IPS-NIHi11 (cell line): ENCODE results near the gene TARM1.
A peak's percentile ranks its signal among the peaks of the same experiment; 100 is the strongest.
"Not testable (repeated sequence)": the region's sequence is repeated elsewhere in the genome, so short reads cannot be mapped to it uniquely, and the experiment has no call there.

Source experiments
- DNase-seq: peaks from one replicate; pipeline ENCODE4 v3.0.0; 2012; ENCODE audit warnings: mixed read lengths, low spot score

Gene TARM1

DNA sequence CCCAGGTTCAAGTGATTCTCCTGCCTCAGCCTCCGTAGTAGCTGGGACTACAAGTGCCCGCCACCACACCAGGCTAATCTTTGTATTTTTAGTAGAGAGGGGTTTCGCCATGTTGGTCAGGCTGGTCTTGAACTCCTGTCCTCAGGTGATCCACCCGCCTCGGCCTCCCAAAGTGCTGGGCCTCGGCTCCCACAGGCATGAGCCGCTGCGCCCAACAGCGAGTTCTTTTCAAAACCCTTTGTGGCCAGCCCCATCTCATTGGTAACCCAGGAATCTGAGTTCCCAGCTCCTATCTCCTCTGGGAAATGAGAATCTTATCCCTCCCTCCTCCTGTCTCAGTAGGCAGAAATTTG, 18.7 kb upstream of the TARM1 start:
- not testable (repeated sequence) for DNase-seq

DNA sequence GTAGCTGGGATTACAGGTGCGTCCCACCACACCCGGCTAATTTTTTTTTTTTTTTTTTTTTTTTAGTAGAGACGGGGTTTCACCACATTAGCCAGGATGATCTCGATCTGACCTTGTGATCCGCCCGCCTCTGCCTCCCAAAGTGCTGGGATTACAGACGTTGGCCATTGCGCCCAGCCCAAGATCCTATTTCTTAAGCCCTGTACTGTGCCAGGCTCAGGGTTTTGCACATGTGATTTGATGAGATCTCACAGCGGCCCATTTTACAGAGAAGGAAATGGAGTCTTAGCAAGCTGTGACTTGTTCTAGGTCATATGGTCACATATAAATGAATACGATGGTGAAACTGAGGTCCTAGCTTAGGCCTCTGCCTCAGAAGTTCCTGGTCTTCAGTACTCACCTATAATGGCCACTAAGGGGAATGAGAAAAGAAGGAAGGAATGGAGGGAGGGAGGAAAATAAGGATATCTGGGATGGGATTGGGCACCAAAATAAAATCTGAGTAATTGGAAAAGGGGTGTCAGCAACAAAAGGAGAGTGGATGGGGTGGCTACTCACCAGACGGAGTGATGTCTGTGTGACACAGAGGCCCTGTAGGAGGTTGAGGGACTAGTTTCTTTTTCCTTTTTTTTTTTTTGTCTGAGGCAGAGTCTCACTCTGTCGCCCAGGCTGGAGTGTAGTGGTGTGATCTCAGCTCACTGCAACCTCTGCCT, 18.2 kb upstream of the TARM1 start:
- DNase-seq = no peak

DNA sequence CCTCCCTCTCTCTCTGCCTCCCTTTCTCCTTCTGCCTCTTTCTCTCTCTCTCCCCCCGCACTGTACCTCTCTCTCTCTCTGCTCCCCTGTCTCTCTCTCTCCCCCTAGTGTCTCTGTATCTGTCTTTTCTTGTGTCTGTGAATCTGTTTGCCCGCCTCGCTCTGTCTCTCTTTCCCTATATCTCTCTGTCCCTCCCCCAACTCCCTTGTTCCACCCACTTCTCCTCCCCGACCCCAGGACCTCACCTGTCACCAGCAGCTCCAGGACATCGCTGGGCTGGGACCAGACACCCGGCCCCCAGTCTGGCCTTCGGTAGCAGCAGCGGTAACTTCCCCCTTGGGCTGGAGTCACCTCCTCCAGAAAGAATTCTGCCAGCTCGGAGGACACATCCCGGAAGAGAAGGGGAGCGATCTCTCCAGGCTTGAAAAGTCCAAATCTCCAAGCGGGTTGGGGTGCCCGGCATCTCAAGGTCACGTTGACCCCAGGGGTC, 15.5 kb upstream of the TARM1 start:
- peak; percentile 27 for DNase-seq

DNA sequence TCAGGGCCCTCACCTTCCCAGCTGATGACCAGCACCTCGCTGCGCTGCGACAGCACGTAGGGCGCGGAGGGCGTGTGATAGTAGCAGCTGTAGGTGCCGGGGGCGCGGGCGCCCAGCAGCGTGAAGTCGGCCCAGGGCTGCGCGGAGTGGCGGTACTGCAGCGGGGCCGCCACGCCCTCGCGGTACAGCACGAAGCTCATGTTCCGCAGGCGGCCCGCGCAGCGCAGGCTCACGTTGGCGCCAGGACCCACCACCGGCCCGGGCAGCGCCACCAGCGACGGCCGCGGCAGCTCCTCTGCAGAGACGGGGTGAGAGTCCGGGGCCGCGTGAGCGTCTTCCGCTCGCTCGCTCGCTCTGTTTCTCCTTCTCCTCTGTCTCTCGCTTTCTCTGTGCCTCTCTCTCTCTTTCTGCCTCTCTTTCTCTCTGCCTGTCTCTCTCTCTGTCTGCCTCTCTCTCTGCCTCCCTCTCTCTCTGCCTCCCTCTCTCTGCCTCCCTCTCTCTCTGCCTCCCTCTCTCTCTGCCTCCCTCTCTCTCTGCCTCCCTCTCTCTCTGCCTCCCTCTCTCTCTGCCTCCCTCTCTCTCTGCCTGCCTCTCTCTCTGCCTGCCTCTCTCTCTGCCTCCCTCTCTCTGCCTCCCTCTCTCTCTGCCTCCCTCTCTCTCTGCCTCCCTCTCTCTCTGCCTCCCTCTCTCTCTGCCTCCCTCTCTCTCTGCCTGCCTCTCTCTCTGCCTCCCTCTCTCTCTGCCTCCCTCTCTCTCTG, 14.9 kb upstream of the TARM1 start:
- DNase-seq = peak; percentile 77

DNA sequence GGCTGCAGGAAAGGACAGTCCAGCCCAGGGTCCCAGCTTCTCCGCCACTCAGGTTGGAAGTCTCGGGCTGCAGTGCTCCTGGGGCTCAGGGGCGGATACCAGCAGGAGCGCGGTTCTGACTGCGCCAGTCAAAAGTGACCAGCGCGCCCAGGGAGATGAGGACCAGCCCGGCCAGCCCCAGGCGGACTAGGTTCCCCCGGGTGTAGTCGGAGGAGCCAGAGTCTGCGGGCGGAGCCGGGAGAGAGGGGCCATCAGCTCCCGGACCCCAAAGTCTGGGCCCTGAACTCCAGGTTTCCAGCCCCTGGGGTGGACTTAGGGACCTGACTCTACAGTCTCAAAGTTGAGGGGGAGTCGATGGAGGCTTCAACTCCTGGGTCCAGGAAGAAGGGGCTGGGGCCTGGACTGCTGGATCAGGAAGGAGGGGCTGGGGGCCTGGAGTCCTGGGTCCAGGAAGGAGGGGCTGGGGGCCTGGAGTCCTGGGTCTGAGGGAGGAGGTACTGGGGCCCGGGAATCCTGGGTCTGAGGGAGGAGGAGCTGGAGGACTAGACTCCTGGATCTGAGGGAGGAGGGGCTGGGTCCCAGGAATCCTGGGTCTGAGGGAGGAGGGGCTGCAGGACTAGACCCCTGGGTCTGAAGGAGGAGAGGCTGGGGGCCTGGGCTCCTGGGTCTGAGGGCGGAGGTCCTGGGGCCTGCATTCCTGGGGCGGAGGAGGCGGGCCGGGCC, 14.1 kb upstream of the TARM1 start:
- no peak for DNase-seq

DNA sequence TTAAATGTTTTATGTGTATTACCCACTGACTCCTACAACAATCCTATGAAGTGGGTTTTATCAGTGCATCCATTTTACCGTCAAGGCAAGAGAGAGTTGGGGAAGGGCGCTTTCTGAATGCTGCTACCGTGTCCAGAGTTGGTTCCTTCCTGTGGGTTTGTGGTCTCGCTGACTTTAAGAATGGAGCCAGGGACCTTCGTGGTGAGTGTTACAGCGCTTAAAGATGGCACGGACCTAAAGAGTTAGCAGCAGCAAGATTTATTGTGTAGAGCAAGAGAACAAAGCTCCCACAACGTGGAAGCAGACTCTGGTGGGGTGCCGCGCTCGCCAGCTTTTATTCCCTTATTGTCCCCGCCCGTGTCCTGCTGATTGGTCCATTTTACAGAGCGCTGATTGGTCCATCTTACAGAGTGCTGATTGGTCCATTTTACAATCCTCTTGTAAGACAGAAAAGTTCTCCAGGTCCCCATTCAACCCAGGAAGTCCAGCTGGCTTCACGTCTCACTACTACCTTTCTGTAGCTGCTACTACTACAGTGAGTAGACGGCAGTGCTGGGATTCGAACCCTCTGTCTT, 13.3 kb upstream of the TARM1 start:
- no peak for DNase-seq

DNA sequence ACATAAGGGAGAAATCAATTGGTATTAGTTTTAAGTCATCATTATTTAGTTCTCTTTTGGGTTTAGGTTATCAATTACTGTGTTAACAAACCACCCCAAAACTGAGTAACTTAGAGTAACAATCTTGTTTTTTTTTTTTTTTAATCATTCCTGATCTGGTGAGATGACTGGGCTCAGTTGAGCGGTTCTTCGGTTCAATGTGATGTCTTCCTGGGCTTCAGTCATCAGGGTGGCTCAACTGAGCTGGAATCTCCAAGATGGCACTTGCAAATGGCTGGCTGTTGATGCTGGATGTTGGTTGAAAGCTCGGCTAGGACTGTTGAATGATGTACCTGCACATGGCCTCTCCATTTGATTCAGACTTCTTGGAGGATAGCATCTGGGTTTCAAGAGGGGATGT, 3.2 kb upstream of the TARM1 start:
- DNase-seq = no peak

DNA sequence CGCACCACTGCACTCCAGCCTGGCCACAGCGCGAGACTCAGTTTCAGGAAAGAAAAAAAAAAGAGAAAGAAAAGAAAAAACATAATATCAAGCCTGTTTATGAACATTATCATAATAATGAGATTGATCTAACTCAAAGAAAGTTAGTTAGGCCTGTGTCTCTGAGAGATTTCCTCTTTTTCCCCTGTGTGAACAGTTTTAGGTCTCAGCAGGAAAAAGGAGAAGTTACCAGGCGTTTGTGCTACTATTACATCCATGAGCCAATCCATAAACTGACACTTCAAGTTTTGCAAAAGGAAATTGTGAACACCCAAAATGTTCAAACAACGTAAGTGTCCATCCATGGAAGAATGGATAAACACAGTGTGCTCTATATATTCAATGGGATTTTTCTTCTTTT, 3.8 kb downstream of the TARM1 start:
- no peak for DNase-seq

DNA sequence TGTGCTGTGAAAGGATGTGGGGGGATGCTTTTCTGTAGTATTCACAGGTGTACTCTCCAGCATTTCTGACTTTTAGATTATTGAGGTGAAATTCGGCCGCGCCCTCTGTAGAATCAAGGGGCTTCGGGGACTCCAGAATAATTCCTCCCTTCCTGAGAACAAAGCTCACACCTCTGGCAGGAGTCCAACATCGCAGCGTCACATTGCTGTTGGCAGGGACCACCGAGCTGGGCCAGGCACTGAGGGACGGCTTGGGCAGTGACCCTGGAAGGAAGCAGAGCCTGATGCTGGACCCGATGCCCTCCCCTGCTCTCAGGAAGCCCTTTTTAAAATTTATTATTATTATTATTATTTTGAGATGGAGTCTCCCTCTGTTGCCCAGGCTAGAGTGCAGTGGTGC, 6.3 kb downstream of the TARM1 start:
- no peak for DNase-seq

DNA sequence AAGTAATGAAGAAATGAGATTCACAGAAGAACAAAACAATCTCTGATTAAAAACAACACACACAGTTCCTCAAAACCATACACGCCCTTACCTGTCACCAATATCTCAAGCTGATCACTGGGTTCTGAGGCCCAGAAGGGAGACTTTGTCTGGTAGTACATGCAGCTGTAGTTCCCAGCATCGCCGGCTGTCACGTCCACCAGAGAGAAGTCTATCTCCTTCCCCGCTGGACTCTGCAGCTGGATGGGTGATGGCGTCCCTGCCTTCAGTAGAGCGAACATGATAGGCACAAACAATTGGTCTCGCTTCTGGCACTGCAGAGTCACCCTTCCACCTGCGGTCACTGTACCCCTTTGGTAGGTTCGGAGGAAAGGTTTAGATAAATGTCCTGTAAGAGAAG, 7.3 kb downstream of the TARM1 start:
- DNase-seq = no peak

DNA sequence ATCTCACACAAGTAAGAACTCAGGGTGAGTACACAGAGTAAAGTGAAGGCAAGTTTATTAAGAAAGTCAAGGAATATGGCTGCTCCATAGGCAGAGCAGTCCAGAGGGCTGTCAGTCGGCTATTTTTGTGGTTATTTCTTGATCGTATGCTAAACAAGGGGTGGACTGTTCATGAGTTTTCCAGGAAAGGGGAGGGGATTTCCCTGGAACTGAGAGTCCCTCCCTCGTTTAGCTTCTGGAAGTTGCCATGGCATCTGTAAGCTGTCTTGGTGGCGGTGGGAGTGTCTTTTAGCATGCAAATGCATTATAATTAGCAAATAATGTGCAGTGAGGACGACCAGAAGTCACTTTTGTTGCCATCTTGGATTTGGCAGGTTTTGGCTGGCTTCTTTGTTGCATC, 11.7 kb downstream of the TARM1 start:
- DNase-seq = no peak

DNA sequence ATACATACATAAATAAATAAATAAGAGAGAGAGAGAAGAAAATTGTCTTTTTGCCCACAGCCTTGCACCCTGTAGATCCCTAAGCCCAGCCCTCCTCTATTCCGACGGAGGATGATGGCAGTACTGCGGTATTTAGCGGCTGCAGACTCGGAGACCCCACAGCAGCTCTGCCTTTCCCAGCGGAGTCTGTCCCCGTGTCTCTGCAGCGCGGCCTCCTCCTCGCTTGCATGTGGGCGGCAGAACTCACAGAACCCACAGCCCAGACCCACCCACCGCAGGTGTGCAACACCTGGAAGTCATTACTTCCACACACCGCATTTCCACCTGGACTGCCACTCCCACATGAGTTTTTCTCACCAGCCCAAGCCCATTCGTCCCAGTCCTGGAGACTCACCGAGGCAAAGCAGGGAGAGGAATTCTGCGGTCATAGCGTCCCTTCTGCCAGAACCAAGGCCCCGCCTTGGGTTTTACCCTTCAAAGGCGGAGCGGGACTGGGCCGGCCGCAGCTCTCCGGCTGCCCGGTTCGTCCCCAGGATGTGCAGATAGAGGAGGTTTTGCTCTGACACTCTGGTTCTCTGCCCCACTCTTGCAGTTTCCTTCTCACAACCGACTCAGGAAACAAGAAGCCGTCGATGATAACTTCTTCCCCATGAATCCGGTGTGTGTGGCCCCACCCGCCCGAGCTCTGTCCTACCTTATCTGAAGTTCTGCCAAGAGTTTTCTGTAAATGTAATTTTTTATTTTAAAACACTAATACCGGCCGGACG, 17.6 kb downstream of the TARM1 start, which contains the start of gene VSTM1:
Gene VSTM1 (minus strand): TSS at position 548 of the 767 bp plus-strand sequence. CDS start 120 bp downstream, at position 428.
- no peak for DNase-seq

DNA sequence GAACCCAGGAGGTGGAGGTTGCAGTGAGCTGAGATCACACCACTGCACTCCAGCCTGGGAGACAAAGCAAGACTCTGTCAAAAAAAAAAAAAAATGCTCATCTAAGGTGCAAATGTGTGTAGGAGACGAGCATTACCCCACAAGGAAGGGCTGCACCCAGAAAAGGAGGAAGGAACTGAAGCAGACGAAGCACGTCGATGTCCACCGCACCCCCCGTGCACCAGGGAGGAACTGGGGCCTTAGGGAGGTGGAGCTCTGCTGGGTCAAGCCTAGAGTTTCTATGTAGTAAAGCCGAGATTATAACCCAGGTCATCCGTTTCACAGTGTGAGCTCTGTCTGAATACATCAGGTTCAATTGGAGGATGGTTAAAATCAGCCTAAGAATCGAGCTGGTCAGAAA, 18.5 kb downstream of the TARM1 start:
- DNase-seq = no peak

DNA sequence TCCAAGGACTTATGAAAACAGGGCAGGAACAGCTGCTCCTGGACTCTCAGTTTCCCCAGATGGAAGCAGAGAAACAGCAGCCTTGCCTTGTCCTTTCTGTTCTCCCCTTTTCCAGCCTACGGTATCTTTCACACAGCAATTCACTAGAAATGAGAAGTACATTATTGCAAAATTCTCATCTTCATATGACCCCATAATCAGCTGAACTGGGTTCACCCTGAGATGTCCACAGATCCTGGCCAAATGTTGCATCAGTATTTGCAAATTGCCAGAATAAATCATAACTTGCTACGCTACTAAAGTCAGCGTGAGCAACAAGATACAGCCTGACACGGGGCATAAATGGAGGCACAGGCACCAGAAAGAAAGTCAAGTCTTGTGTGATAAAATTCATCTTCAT, 33.5 kb downstream of the TARM1 start:
- no peak for DNase-seq

DNA sequence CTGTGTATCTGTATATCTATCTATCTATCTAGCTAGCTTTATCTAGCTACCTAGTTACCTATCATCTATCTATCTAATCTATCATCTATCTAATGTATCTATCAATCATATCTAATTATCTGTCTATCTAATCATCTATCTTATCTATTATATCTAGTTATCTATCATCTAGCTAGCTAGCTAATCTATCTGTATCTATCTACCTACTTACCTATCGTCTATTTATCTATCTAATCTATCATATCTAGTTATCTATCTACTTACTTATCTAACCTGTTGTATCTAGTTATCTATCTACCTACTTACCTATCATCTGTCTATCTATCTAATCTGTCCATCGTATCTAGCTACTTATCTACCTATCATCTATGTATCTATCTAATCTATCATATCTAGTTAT, 35.4 kb downstream of the TARM1 start:
- no peak for DNase-seq

DNA sequence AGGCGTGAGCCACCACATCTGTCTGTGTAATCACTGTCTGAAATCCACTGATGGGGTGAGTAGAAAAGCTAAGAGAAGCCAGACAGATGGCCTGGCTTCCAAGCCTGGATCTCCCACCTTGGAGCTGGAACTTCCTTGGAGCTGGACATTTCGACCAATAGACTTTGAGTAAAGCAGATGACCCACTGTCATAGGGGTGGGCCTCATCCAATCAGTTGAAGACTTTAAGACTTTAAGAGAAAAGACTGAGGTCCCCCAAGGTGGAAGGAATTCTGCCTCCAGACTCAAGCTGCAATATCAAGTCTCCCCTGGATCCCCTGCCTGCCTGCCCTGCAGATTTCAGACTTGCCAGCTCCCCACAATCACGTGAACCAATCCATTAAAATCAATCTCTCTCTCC, 38.2 kb downstream of the TARM1 start:
- no peak for DNase-seq

DNA sequence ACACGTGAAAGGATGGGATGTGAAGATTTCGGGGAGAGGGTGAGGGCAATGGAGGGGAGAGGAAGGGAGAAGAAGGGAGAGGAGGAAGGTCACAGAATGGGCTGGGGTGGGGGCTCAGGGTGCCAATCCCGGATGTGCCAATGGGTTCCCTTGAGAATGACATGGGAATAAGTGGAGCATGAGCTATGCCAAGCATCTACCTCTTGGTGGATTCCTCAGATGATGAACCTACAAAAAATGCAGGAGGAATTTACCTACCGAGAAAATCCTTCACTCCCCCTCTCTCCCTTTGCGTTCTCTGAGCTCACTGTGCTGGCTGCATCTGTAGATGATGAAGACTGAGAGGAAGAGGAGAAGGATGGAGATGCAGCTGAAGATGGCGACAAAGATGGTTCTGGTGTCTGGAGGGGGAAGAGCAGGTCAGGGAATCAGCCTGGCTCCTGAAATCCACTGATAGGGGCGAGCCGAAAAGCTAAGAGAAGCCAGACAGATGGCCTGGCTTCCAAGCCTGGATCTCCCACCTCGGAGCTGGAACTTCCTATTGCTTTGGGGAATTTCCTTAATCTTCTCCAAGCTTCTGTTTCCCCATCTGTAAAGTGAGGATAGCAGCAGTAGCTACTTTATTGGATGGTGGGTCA, 39.1 kb downstream of the TARM1 start:
- DNase-seq = no peak

DNA sequence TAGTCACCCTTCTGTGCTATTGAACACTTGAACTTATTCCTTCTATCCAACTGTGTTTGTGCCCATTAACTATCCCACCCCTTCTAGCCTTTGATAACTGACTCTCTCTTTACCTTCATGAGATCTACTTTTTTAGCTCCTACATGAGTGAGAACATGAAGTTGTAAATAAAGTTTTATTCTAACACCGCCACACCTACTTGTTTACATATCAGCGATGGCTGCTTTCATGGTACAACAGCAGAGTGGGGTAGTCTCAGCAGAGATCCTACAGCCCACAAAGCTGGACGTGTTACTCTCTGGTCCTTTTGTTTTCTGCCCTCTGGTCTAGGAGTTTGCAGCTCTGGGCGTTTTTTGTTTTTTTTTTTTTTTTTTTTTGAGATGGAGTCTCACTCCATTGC, 41.2 kb downstream of the TARM1 start:
- DNase-seq = no peak

DNA sequence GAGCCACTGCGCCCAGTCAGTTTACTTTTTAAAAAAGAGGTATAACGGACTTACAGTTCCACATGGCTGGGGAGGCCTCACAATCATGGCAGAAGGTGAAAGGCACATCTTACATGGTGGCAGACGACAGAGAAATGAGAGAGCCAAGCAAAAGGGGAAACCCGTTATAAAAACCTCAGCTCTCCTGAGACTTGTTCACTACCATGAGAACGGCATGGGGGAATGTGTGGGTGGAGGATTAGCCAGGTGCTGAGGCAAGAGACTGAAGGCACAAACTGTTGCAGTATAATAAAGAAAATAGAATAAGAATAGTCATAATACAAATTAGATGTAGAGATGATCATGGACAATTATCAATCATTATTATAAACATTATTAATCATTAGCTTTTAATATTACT, 44.6 kb downstream of the TARM1 start:
- not testable (repeated sequence) for DNase-seq

DNA sequence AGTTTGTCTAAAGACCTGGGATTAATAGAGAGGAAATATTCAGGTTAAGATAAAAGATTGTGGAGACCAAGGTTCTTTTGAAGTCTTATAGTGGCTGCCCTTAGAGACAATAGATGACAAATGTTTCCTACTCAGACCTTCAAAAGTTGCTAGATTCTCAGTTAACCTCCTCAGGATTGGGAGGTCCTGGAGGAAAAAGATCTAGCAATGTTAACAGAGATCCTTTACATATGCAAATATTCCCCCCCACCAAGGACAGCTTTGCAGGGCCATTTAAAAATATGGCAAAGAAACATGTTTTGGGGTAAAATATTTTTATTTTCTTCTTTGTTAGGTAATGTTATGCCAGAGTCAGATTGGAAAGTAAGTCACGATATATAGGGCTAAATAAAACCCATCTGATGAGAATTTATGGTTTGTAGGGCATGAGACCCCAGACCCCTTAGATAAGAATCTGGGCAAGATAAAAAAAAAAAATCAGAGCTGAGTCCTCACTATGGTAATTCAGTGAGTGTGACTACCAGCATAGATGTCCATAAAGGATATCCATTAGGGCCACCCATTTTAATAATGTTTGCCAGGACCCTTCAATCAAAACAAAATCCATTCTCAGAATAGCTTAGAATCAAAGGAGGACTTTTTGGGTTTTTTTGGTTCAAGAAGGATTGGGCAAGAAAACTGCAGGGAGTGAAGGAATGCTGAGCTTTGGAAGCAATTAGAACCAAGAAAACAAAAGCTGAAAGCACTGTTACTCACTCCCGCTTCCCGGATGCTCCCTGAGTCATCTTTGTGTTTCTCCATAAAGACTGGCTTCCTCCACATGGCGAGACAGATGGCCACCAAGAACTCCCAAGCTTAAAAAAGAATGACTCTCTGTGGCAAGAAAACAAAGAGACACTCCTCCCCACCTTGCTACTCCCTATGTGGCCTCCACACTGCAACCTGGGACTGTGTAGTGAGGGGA, 45.7 kb downstream of the TARM1 start:
- peak; percentile 35 for DNase-seq
